H1 (cell line): ENCODE measurements around the gene UROS. TPM values are rescaled to one million over a fixed set of nuclear protein-coding genes. Genes with fewer than 3 reads are reported as not detected.

Experiments
- CTCF ChIA-PET: fragments of 300-600 bp; sonication (Branson Sonifier 250); formaldehyde crosslinking; loops from one replicate; lab custom pipeline; 2021; ENCODE audit not compliant: partially characterized antibody; lab: Charles Lee
- POLR2A ChIA-PET: fragments of 300-600 bp; sonication (Branson Sonifier 250); formaldehyde crosslinking; loops from one replicate; lab custom pipeline; 2021; ENCODE audit warnings: inconsistent platforms; ENCODE audit not compliant: partially characterized antibody; lab: Charles Lee
- DNase-seq, 2 experiments: peaks; one replicate each; pipeline versions ENCODE4 v3.0.0 to v3.0.0-alpha.2; 2010 to 2022; ENCODE audit warnings: low spot score in 2 of 2, low read depth in 1 of 2, mixed read lengths in 1 of 2
- FAIRE-seq: peaks from 2 replicates; lab custom pipeline; 2011; peaks lifted over from hg19 to GRCh38; lab: Jason Lieb, UNC
- H2AFZ ChIP-seq: 2 replicates; pipeline ENCODE4 v1.8.1; 2012; ENCODE audit warnings: low read length, inconsistent platforms
- H2AK5ac ChIP-seq: 2 replicates; pipeline ENCODE4 v1.6.1; 2013; ENCODE audit warnings: low read depth, low read length
- H2BK120ac ChIP-seq: replicated peaks from 2 replicates; pipeline ENCODE3; 2013; ENCODE audit warnings: low read depth, low read length, inconsistent platforms
- H2BK12ac ChIP-seq: 2 replicates; pipeline ENCODE4 v1.6.1; 2013; ENCODE audit warnings: low read depth, low read length
- H2BK15ac ChIP-seq: 2 replicates; pipeline ENCODE4 v1.6.1; 2013; ENCODE audit warnings: low read length
- H2BK20ac ChIP-seq: 2 replicates; pipeline ENCODE4 v1.6.1; 2013; ENCODE audit warnings: low read length
- H2BK5ac ChIP-seq: 2 replicates; pipeline ENCODE4 v1.6.1; 2013; ENCODE audit warnings: low read depth, low read length
- H3K14ac ChIP-seq: 2 replicates; pipeline ENCODE4 v1.6.1; 2013; ENCODE audit warnings: inconsistent platforms; ENCODE audit not compliant: insufficient read length
- H3K18ac ChIP-seq: 2 replicates; pipeline ENCODE4 v1.6.1; 2013; ENCODE audit warnings: low read length; ENCODE audit errors: extremely low read depth
- H3K23ac ChIP-seq: 2 replicates; pipeline ENCODE4 v1.6.1; 2013; ENCODE audit warnings: inconsistent platforms; ENCODE audit not compliant: insufficient read length
- H3K23me2 ChIP-seq: 2 replicates; pipeline ENCODE4 v1.6.1; 2013; ENCODE audit warnings: low read depth, low read length
- H3K27ac ChIP-seq: 2 replicates; pipeline ENCODE4 v1.6.1; 2011; ENCODE audit warnings: low read depth, low read length, inconsistent platforms
- H3K27me3 ChIP-seq, 4 experiments: replicated peaks in 1 of 4; 1 replicate in 1 of 4; 2 replicates in 3 of 4; pipeline versions ENCODE4 v1.6.1 to v1.8.1; 2011 to 2013; ENCODE audit warnings: low read length in 3 of 4, mild to moderate bottlenecking in 3 of 4, inconsistent platforms in 2 of 4, mixed read lengths in 2 of 4, moderate library complexity in 1 of 4; ENCODE audit not compliant: control insufficient read depth in 3 of 4, insufficient read depth in 3 of 4; ENCODE audit errors: extremely low read depth in 1 of 4
- H3K36me3 ChIP-seq, 4 experiments: 2 replicates each; pipeline versions ENCODE4 v1.6.1 to v1.8.1; 2011 to 2013; ENCODE audit warnings: mild to moderate bottlenecking in 4 of 4, low read length in 3 of 4, moderate library complexity in 2 of 4, control low read depth in 1 of 4, inconsistent platforms in 1 of 4; ENCODE audit not compliant: insufficient read depth in 4 of 4, control insufficient read depth in 2 of 4
- H3K4ac ChIP-seq: replicated peaks from 2 replicates; pipeline ENCODE3; 2013; ENCODE audit warnings: low read length, low read depth, mixed read lengths, inconsistent platforms; ENCODE audit not compliant: insufficient read length
- H3K4me1 ChIP-seq, 4 experiments: replicated peaks in 1 of 4; 1 replicate in 1 of 4; 2 replicates in 3 of 4; pipeline versions ENCODE4 v1.6.1 to v1.8.1; 2011 to 2013; ENCODE audit warnings: low read length in 3 of 4, inconsistent platforms in 2 of 4, mixed read lengths in 1 of 4; ENCODE audit not compliant: insufficient read depth in 4 of 4, control insufficient read depth in 3 of 4
- H3K4me2 ChIP-seq, 2 experiments: 2 replicates each; pipeline versions ENCODE4 v1.6.1 to v1.8.1; 2011 to 2013; ENCODE audit warnings: low read depth in 2 of 2, low read length in 2 of 2, control low read depth in 1 of 2, inconsistent platforms in 1 of 2, mild to moderate bottlenecking in 1 of 2; ENCODE audit not compliant: insufficient read depth in 1 of 2
- H3K4me3 ChIP-seq, 4 experiments: fragments of 200-600, 300-600 bp in 1 of 4; sonication (generic), shearing (Covaris generic), sonication (Bioruptor Twin) in 1 of 4; 2 replicates each; pipeline versions ENCODE4 v1.5.1 to v1.8.1; 2011 to 2016; ENCODE audit warnings: low read length in 4 of 4, low read depth in 3 of 4, control low read depth in 2 of 4, inconsistent platforms in 2 of 4, mild to moderate bottlenecking in 2 of 4, mixed read lengths in 1 of 4, moderate library complexity in 1 of 4; ENCODE audit not compliant: insufficient read depth in 2 of 4; ENCODE audit errors: extremely low read depth in 1 of 4
- H3K56ac ChIP-seq: replicated peaks from 2 replicates; pipeline ENCODE3; 2013; ENCODE audit warnings: low read depth, mild to moderate bottlenecking, mixed read lengths, low read length, inconsistent platforms; ENCODE audit not compliant: insufficient read length
- H3K79me1 ChIP-seq: 2 replicates; pipeline ENCODE4 v1.6.1; 2013; ENCODE audit warnings: low read depth, low read length, control low read depth
- H3K79me2 ChIP-seq, 2 experiments: 2 replicates each; pipeline versions ENCODE4 v1.6.1 to v1.8.1; 2012 to 2013; ENCODE audit warnings: low read length in 2 of 2, mild to moderate bottlenecking in 2 of 2, inconsistent platforms in 1 of 2; ENCODE audit not compliant: insufficient read depth in 2 of 2, control insufficient read depth in 1 of 2
- H3K9ac ChIP-seq, 4 experiments: replicated peaks in 1 of 4; 1 replicate in 1 of 4; 2 replicates in 3 of 4; pipeline versions ENCODE4 v1.6.1 to v1.8.1; 2011 to 2013; ENCODE audit warnings: low read depth in 3 of 4, low read length in 3 of 4, control low read depth in 2 of 4, mild to moderate bottlenecking in 2 of 4, moderate library complexity in 2 of 4, inconsistent platforms in 1 of 4; ENCODE audit errors: extremely low read depth in 1 of 4
- H3K9me3 ChIP-seq, 2 experiments: 2 replicates each; pipeline versions ENCODE4 v1.6.1 to v1.8.1; 2012 to 2013; ENCODE audit warnings: mild to moderate bottlenecking in 2 of 2, moderate library complexity in 2 of 2, control low read depth in 1 of 2, inconsistent platforms in 1 of 2, low read depth in 1 of 2, low read length in 1 of 2, mixed read lengths in 1 of 2; ENCODE audit not compliant: insufficient read depth in 2 of 2
- H4K20me1 ChIP-seq, 2 experiments: replicated peaks in 1 of 2; 2 replicates each; pipeline versions ENCODE3 to v1.8.1; 2011 to 2013; ENCODE audit warnings: inconsistent platforms in 2 of 2, low read length in 2 of 2, mild to moderate bottlenecking in 1 of 2; ENCODE audit not compliant: insufficient read depth in 2 of 2, control insufficient read depth in 1 of 2
- H4K5ac ChIP-seq: 2 replicates; pipeline ENCODE4 v1.6.1; 2013; ENCODE audit warnings: low read length, low read depth, mixed read lengths, inconsistent platforms; ENCODE audit not compliant: insufficient read length
- H4K8ac ChIP-seq: 2 replicates; pipeline ENCODE4 v1.8.0; 2013; ENCODE audit warnings: mild to moderate bottlenecking, moderate library complexity, low read length, inconsistent platforms; ENCODE audit not compliant: insufficient read depth; ENCODE audit errors: extremely low read depth
- H4K91ac ChIP-seq: replicated peaks from 2 replicates; pipeline ENCODE3; 2013; ENCODE audit warnings: low read length, mixed read lengths, inconsistent platforms; ENCODE audit not compliant: insufficient read length
- CEBPB ChIP-seq: IDR thresholded peaks from 2 replicates; pipeline ENCODE4 v1.6.1; 2012; ENCODE audit warnings: low read depth, low read length
- KDM4A ChIP-seq: IDR thresholded peaks from one replicate; pipeline ENCODE4 v1.7.1; 2012; ENCODE audit warnings: low read depth, mild to moderate bottlenecking, moderate library complexity, low read length, inconsistent platforms; ENCODE audit not compliant: severe bottlenecking
- POU5F1 ChIP-seq: IDR thresholded peaks from 2 replicates; pipeline ENCODE4 v1.6.1; 2011; ENCODE audit warnings: low read depth, mild to moderate bottlenecking, low read length, moderate library complexity
- SUZ12 ChIP-seq: fragments of 200-600 bp; sonication (generic); IDR thresholded peaks from 2 replicates; pipeline ENCODE4 v1.6.1; 2012; ENCODE audit warnings: mild to moderate bottlenecking, inconsistent platforms, low read length, moderate library complexity, mixed read lengths
- TAF7 ChIP-seq: optimal IDR thresholded peaks from 2 replicates; pipeline ENCODE3; 2011; ENCODE audit warnings: low read depth, mild to moderate bottlenecking, inconsistent platforms, low read length, moderate library complexity, borderline replicate concordance
- WGBS, 2 experiments: shearing (Covaris generic) in 1 of 2; methylation state at CpG; one replicate each; pipeline versions ENCODE4 v1.1.6 to v1.1.7; 2013 to 2015; ENCODE audit warnings: low lambda C conversion rate in 2 of 2, mixed read lengths in 2 of 2, inconsistent platforms in 1 of 2, low coverage in 1 of 2, missing lambda C conversion rate in 1 of 2; ENCODE audit not compliant: insufficient replicate concordance in 2 of 2, insufficient coverage in 1 of 2, insufficient read length in 1 of 2; ENCODE audit errors: extremely low coverage in 1 of 2, missing lambda C conversion rate in 1 of 2; 5-methylcytosine and 5-hydroxymethylcytosine counted together
- polyA plus RNA-seq, 7 experiments: library from polyadenylated mRNA; depleted of rRNA in 3 of 7; stranded (reverse) in 5 of 7; unstranded in 2 of 7; fragments of >200 nt in 5 of 7; fragments of 200-250 nt in 2 of 7; gene quantifications; 1 replicate in 5 of 7; 2 replicates in 1 of 7; 4 replicates in 1 of 7; pipeline versions ENCODE4 v1.2.1 to v1.2.3, GENCODE V29; 2011 to 2013; ENCODE audit warnings: missing spikeins in 2 of 7, mixed read lengths in 2 of 7
- total RNA-seq: library from RNA; stranded (reverse); fragmentation: NEBNext Ultra II Directional; extraction: Animal tissue kit (Norgen Biotek cat#: 25700); gene quantifications from 2 replicates; pipeline ENCODE4 v1.2.1, GENCODE V29; 2021

UROS gene
- total and polyA plus RNA-seq, 2 of the 8 experiments (the other 6 are each of a cell fraction or from before 2014, with no cell fraction given): 45.6 to 58.0 TPM

- POLR2A ChIA-PET: interaction anchor here (1.2 kb wide), 1 partner anchor 33 kb away, joined by 3 read pairs; no protein-coding TSS in a partner anchor
These were observed 56.5 kb downstream of the UROS start for GRCh38 chr10:125766511-125766910.

More at GRCh38 chr10:125766511-125766910, 56.5 kb downstream of the UROS start:
- peaks cover 0 to 7% (median 3%) of the 10 kb centered on the region in 4 experiments; a peak in 3 of 7 replicates for H3K4me1 ChIP-seq
- H4K5ac ChIP-seq: no peak overlapping the region
- no peak for TF ChIP-seq CEBPB
- no peak for TF ChIP-seq KDM4A
- no peak for TF ChIP-seq SUZ12
- no peak for TF ChIP-seq TAF7
- TF ChIP-seq POU5F1: no peak
- no peak overlapping the region for H3K23ac ChIP-seq
- H3K27me3 ChIP-seq: no peaks in the 10 kb centered on the region
- CTCF ChIA-PET: no interaction called here
- H3K79me1 ChIP-seq: no peaks in the 10 kb centered on the region
- 93% methylated on average over 4 of the region's 4 CpGs; no CpG with 5 or more reads in 1 of the 2 experiments for WGBS, 2 experiments
- H3K56ac ChIP-seq: no peak overlapping the region
- H3K14ac ChIP-seq: no peak overlapping the region
- no peak overlapping the region for H2AK5ac ChIP-seq
- H4K91ac ChIP-seq: no peak overlapping the region
- no peak overlapping the region for H3K18ac ChIP-seq
- H4K8ac ChIP-seq: no peak overlapping the region
- no peaks in the 10 kb centered on the region for H3K23me2 ChIP-seq
- no peak overlapping the region for H2AFZ ChIP-seq
- no peak overlapping the region for H3K4me2 ChIP-seq
- H3K9ac ChIP-seq: no peak overlapping the region
- no peak overlapping the region for H3K4ac ChIP-seq
- no peak overlapping the region for H2BK15ac ChIP-seq
- no peak overlapping the region for H2BK12ac ChIP-seq
- H3K36me3 ChIP-seq: peaks cover 2 to 25% (median 18%) of the 10 kb centered on the region in 4 experiments; a peak in 7 of 8 replicates
- H3K9me3 ChIP-seq: no peaks in the 10 kb centered on the region
- no peak for FAIRE-seq
- no peak overlapping the region for H2BK120ac ChIP-seq
- peaks cover 0 to 6% of the 10 kb centered on the region in 2 experiments for H4K20me1 ChIP-seq
- no peak overlapping the region for H3K27ac ChIP-seq
- H2BK5ac ChIP-seq: no peak overlapping the region
- DNase-seq: no peak
- no peak overlapping the region for H3K4me3 ChIP-seq
- H2BK20ac ChIP-seq: no peak overlapping the region
- no peaks in the 10 kb centered on the region for H3K79me2 ChIP-seq
